Memory B cell (primary cell): ENCODE measurements around the gene PLA2G6.
"Not testable (repeated sequence)": the region's sequence is repeated elsewhere in the genome, so short reads cannot be mapped to it uniquely, and the experiment has no call there.

ENCODE experiments used
- ATAC-seq: fragments of 150-1000 bp; cut with Tn5 transposase; 2 replicates; pipeline ENCODE4 v1.10.0; 2021; ENCODE audit warnings: low read depth, mild to moderate bottlenecking, moderate library complexity
- DNase-seq, 2 donors: peaks; one replicate each; pipeline ENCODE4 v3.0.0; 2022; ENCODE audit warnings: low spot score in 2 of 2
- H3K27ac Mint-ChIP-seq: one replicate; pipeline ENCODE4 v1.8.0; 2022; ENCODE audit warnings: mild to moderate bottlenecking, moderate library complexity, mixed read lengths
- H3K27me3 Mint-ChIP-seq: one replicate; pipeline ENCODE4 v1.8.0; 2022; ENCODE audit warnings: mixed read lengths
- H3K36me3 Mint-ChIP-seq: one replicate; pipeline ENCODE4 v1.8.0; 2022; ENCODE audit warnings: mild to moderate bottlenecking, mixed read lengths
- H3K4me1 Mint-ChIP-seq: one replicate; pipeline ENCODE4 v1.8.0; 2022; ENCODE audit warnings: mixed read lengths
- H3K4me3 Mint-ChIP-seq: one replicate; pipeline ENCODE4 v1.8.0; 2022; ENCODE audit warnings: mild to moderate bottlenecking, moderate library complexity, mixed read lengths
- H3K9me3 Mint-ChIP-seq: one replicate; pipeline ENCODE4 v1.8.0; 2022; ENCODE audit warnings: mixed read lengths

Gene PLA2G6

DNA sequence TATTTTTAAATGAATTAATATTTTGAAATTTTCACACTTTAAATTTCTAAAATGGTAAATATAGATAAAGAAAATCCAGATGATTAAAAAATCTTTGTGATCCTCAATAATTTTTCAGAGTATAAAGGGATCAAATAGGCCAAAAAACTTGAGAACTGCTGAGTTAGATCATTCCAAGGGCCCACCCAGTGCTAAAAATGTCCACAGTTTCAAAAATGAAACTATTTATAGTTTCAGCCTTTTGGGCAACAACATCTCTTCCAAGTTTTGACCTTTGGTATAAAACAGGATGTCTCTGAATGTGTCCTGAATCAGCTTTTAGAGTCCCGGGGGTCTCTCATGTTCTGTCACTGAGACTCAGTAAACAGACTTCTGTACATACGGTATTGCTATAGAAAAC, 50.2 kb downstream of the PLA2G6 start:
- H3K27ac Mint-ChIP-seq, result no peak overlapping the region
- no peaks in the 10 kb centered on the region for H3K9me3 Mint-ChIP-seq
- no peak for DNase-seq
- H3K27me3 Mint-ChIP-seq, result no peaks in the 10 kb centered on the region
- no peak overlapping the region for H3K4me3 Mint-ChIP-seq
- peaks cover 25% of the 10 kb centered on the region for H3K36me3 Mint-ChIP-seq
- no peak for ATAC-seq
- no peaks in the 10 kb centered on the region for H3K4me1 Mint-ChIP-seq

DNA sequence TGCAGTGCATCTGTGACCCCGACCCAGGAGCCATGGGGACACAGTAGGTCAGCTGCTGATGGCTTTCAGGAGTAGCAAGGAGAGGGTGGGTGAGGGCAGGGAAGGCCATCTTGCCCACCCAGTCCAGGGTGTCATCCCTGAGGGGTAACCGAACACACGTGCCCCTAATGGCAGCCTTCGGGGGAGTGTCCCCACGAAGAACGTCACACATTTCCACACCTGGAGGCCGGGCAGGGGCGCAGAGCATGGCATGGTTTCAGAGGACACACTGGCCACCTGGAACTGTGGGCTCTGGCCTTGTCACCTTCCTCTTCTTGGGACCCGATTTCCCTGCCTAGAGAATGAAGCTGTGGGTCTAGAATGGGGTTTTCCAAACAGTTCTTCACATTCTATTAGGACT, 51.8 kb downstream of the PLA2G6 start:
- ATAC-seq (no peak), DNase-seq (no peak)
- H3K4me3 Mint-ChIP-seq, result no peak overlapping the region
- H3K4me1 Mint-ChIP-seq, result no peaks in the 10 kb centered on the region
- no peak overlapping the region for H3K27ac Mint-ChIP-seq
- no peaks in the 10 kb centered on the region for H3K27me3 Mint-ChIP-seq
- H3K36me3 Mint-ChIP-seq, result peaks cover 17% of the 10 kb centered on the region
- H3K9me3 Mint-ChIP-seq, result no peaks in the 10 kb centered on the region

DNA sequence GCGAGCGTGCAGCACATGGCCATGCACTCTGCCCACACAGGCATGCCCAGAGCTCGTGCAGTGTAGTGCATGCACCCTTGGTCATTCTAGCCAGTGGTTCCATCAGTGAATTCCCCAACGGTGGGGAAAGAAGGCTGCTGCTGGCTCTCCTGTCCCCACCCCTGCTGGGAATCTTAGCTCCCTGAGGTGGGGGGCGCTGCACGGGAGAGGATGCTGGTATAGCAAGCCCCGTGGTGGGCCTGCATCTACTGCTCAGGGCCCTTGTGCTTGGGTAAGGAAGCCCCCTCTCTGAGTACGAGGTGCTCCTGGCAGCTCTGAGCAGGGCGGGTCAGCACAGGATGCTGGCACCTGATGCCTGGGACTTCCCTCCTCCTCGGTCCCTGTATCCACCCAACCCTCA, 52.6 kb downstream of the PLA2G6 start:
- Mint-ChIP-seq H3K4me3 (no peak overlapping the region), H3K36me3 (peaks cover 14% of the 10 kb centered on the region), H3K27me3 (no peaks in the 10 kb centered on the region), H3K9me3 (no peaks in the 10 kb centered on the region), H3K27ac (no peak overlapping the region), H3K4me1 (no peaks in the 10 kb centered on the region)
- DNase-seq (no peak), ATAC-seq (no peak)

DNA sequence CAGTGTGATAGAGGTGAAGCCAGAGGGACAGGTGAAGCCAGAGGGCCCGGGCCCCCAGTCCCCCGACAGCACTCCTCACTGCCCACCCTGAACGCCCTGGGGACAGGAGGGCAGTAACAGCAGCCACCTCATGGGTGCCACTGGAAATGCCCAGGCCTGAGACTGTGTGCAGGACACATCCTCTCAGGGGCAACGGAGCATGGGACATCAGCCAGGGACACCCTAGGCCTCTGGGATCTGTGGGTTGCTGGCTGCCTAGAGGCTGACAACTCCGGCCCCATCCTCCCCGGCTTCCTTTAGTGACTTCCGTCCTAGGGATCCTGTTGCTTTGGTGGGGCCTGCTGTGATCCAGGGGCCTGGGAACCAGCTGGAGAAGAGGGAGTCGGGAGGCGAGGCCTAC, 53.8 kb downstream of the PLA2G6 start:
- peaks cover 14% of the 10 kb centered on the region for H3K36me3 Mint-ChIP-seq
- no peak overlapping the region for H3K4me3 Mint-ChIP-seq

DNA sequence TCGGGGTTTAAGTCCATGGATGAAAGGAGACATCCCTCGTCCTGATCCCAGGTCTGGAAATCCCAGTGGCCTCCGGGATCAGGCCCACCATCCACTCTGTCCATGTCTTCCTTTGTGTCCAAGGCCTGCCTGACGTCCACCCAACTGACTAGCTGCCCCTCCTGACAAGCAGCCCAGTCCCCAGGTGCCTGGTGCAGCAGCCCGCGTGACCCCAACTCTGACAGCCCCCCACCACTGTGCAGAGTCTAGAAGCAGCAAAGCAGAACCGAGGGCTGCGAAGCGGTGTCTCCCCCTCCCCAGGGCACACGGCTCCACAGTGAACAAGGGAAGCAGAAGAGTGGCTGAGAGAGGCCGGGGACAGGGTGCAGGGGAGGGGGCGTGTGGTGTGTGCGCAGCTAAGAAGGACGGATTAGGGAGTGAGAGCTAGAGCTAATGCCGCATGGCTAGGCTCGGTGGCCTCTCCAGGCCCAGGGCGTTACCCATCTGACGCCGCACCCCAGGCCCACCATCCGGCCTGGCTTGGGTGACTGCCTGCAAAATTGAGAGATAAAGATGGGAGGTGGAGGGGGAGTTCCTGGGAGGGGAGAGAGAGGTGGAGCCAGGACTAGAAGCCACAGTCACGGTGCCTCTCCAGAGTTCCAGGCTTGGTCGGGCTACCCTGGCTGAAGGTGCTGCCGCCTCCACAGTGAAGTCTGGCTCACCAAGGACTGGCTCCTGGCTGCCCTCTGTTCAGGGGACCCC, 54.5 kb downstream of the PLA2G6 start:
- no peak overlapping the region for H3K4me3 Mint-ChIP-seq
- H3K27ac Mint-ChIP-seq, result no peak overlapping the region
- no peaks in the 10 kb centered on the region for H3K9me3 Mint-ChIP-seq
- H3K36me3 Mint-ChIP-seq, result peaks cover 9% of the 10 kb centered on the region
- no peak for DNase-seq
- ATAC-seq, result no peak
- no peaks in the 10 kb centered on the region for H3K4me1 Mint-ChIP-seq
- H3K27me3 Mint-ChIP-seq, result no peaks in the 10 kb centered on the region

More for the DNA sequence above, 53.8 kb downstream of the PLA2G6 start:
- no peaks in the 10 kb centered on the region for H3K4me1 Mint-ChIP-seq
- DNase-seq, result no peak
- ATAC-seq, result no peak
- H3K27ac Mint-ChIP-seq, result no peak overlapping the region
- H3K27me3 Mint-ChIP-seq, result no peaks in the 10 kb centered on the region
- H3K9me3 Mint-ChIP-seq, result no peaks in the 10 kb centered on the region

DNA sequence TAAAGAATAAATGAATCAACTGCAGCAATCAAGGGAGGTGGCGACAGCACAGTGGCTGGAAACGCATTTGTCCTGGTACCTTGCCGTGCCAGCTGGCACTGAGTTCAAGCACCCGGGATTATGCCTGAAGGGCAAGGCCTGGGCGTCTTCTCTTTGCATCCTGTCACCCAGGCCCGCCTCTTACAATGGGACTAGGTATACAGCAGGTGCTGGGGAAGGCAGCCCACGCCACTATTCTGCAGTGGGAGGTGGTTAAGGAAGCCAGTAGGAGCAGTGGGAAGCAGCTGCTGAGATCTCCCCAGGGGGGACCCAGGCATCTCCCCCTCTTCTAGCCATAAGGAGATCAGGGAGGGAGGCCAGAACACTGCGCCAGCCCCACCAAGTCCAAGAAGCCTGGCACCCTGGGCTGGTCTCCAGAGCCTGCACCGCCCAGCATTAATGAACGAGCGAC, 55.9 kb downstream of the PLA2G6 start:
- Mint-ChIP-seq H3K9me3 (no peaks in the 10 kb centered on the region), H3K36me3 (peaks cover 6% of the 10 kb centered on the region), H3K4me1 (no peaks in the 10 kb centered on the region), H3K4me3 (no peak overlapping the region), H3K27ac (no peak overlapping the region), H3K27me3 (no peaks in the 10 kb centered on the region)
- no peak for DNase-seq
- ATAC-seq, result no peak

DNA sequence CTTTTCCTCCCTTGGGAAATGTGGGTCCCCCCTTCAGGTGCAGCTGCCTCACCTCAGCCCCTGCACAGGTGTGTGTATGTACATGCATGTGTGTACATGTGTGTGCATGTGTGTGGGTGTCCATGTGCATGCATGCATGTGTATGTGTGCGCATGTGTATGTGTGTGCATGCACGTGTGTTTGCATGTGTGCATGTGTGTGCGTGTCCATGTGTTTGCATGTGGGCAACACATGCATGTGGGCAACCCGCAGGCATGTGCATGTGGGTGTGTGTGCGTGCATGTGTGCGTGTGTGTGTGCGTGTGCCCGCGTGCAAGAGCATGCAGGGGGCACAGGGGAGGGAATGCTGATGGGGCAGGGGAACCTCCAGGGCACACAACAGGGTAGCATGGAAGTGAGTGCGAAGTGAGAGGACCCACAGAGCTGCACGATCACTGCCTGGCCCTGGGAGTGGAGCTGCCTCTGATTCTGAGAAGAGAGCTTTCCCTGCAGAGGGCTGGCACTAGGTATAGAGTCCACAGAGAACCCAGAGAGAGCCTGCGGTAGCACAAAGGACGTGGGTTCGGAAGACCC, 56.5 kb downstream of the PLA2G6 start:
- Mint-ChIP-seq H3K4me3 (no peak overlapping the region), H3K27ac (no peak overlapping the region), H3K9me3 (no peaks in the 10 kb centered on the region), H3K4me1 (peaks cover 2% of the 10 kb centered on the region), H3K27me3 (no peaks in the 10 kb centered on the region), H3K36me3 (peaks cover 6% of the 10 kb centered on the region)
- no peak for DNase-seq
- ATAC-seq, result no peak

DNA sequence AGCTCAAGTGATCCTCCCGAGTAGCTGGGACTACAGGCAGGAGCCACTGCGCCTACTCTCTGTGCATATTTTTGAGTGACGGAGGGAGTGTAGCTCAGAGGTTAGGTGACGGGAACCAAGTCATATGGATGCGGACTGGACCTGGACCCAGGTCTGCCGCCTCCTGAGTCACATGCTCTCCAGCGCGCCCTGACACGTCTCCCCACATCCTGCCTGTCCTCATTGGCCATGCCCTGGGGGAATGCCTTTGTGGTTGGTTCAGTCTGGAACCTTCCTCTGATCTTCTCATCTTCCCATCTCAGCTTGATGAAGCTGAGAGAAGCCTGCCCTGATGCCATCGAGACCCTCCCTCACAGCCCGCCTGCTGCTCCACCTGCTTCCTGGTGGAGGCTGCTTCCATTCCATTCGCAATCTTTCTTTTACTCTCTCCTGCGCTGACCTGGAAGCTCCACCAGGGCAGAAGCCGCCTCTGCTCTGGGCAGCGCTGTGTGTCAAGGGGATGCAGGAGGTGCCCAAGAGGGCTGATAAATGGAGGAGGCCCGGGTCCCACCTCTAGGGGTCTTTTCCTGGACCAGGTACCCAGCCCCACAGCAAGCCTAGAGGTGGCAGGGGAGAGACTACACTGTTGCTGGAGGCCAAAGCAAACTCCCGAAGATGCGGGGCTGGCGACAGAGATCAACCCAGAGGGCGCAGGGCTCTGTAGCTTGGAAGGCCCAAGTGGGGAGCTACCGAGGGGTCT, 57.2 kb downstream of the PLA2G6 start:
- no peaks in the 10 kb centered on the region for H3K9me3 Mint-ChIP-seq
- no peak for ATAC-seq
- no peak overlapping the region for H3K4me3 Mint-ChIP-seq
- H3K27ac Mint-ChIP-seq, result no peak overlapping the region
- H3K36me3 Mint-ChIP-seq, result peaks cover 7% of the 10 kb centered on the region
- H3K27me3 Mint-ChIP-seq, result no peaks in the 10 kb centered on the region
- DNase-seq, result no peak
- peaks cover 2% of the 10 kb centered on the region for H3K4me1 Mint-ChIP-seq

DNA sequence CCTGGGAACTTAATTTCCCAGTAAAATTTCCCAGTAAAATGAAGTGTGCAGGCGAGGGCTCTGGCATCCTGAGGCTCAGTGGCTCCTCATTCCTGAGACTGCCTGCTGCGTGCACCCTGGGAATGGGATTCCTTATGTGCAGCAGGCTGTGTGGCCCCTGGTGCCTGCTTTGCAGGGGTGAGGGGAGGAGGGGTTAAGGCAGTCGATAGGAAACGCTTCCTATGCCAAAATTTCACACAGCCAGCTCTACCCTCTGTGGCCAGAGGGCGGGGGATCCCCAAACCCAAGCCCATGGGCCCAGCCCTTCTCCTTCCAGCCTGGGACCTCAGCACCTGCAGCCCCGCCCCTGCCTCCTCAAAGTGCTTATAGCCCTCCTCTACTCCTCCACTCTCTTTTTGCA, 59.0 kb downstream of the PLA2G6 start:
- DNase-seq (no peak), ATAC-seq (no peak)
- no peak overlapping the region for H3K4me3 Mint-ChIP-seq
- no peaks in the 10 kb centered on the region for H3K9me3 Mint-ChIP-seq
- peaks cover 2% of the 10 kb centered on the region for H3K4me1 Mint-ChIP-seq
- H3K27ac Mint-ChIP-seq, result no peak overlapping the region
- peaks cover 6% of the 10 kb centered on the region for H3K36me3 Mint-ChIP-seq
- H3K27me3 Mint-ChIP-seq, result no peaks in the 10 kb centered on the region

DNA sequence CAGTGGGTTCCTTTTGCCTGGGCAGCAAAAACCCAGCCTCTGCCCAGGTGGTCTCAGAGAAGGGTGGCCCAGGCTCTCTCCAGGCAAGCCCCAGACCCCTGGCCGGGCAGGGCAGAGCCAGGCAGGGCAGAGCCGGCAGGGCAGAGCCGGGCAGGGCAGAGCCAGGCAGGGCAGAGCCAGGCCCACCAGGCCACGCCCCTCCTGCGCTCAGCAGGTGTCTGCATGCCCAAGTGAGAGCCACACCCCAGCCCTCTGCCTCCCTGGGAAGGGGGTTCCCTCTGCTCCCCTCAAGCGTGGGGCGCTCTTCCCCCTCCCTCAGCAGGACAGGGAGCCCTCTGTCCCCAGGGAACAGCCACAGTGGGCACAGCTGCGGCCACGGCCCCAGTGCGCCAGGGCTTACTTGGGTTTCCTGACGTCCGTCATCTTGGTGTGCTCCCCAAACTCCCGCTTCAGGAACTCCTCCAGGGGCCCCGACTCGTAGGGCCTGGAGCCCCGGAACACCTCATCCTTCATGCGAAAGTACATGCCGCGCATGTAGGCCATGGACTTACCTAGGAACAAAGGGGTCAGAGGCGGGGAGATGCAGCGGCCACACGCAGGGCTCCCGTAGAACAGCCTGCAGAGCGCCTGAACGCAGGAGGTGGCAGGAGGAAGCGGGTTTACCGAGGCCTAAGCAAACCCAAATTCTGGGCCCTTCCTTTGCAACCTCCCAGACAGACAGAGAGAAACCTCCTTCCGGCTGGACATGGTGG, 61.1 kb downstream of the PLA2G6 start:
- H3K36me3 Mint-ChIP-seq, result peaks cover 1% of the 10 kb centered on the region
- H3K27ac Mint-ChIP-seq, result no peak overlapping the region
- no peaks in the 10 kb centered on the region for H3K27me3 Mint-ChIP-seq
- H3K4me1 Mint-ChIP-seq, result peaks cover 2% of the 10 kb centered on the region
- DNase-seq (no peak), ATAC-seq (no peak)
- H3K4me3 Mint-ChIP-seq, result no peak overlapping the region
- no peaks in the 10 kb centered on the region for H3K9me3 Mint-ChIP-seq

DNA sequence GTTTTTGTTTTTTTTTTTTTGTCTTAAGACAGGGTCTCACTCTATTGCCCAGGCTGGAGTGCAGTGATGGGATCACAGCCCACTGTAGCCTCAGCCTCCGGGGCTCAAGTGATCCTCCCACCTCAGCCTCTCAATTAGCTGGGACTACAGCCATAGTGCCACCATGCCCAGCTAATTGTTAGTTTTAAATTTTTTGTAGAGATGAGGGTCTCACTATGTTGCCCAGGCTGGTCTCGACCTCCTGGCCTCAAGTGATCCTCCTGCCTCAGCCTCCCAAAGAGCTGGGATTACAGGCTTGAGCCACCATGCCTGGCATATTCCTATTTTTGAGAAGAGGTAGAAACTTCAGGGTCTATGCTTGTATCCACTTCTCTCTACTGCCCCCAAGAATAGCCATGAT, 62.9 kb downstream of the PLA2G6 start:
- H3K9me3 Mint-ChIP-seq, H3K4me3 Mint-ChIP-seq, ATAC-seq, H3K27me3 Mint-ChIP-seq, DNase-seq, H3K27ac Mint-ChIP-seq, H3K36me3 Mint-ChIP-seq, H3K4me1 Mint-ChIP-seq: not testable (repeated sequence)

DNA sequence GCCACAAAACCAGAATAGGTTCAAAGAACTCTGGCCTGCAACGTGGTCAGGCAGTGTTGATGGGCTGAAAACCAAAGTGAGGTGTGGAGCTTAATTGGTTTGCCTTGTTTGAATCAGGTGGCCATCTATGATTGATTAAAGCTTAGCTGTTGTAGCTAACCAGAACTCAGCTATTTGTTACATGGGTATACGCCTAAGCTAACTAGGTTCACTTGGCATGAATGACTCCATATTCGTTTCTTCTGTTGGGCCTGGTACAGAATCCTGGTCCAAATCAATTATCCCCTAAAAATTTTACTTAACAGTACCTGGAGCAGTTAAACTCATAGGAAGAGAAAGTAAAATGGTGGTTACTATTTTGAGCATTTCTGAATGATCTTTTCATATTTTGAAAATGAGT, 63.4 kb downstream of the PLA2G6 start:
- Mint-ChIP-seq H3K27ac (no peak overlapping the region), H3K36me3 (peaks cover 1% of the 10 kb centered on the region), H3K4me3 (no peak overlapping the region), H3K9me3 (no peaks in the 10 kb centered on the region), H3K27me3 (no peaks in the 10 kb centered on the region), H3K4me1 (peaks cover 4% of the 10 kb centered on the region)
- ATAC-seq (no peak), DNase-seq (no peak)

DNA sequence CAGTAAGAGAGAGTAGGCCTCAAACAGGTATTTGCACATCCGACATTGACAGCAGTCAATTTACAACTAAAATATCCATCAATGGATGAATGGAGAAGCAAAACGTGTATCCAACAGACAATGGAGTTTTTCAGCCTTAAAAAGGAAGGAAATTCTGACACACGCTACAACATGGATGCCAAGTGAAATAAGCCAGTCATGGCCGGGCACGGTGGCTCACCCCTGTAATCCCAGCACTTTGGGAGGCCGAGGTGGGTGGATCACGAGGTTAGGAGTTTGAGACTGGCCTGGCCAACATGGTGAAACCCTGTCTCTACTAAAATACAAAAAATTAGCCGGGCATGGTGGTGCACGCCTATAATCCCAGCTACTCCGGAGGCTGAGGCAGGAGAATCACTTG, 64.1 kb downstream of the PLA2G6 start:
- not testable (repeated sequence) for H3K27ac Mint-ChIP-seq, DNase-seq, H3K36me3 Mint-ChIP-seq

More for the DNA sequence above, 64.1 kb downstream of the PLA2G6 start:
- H3K4me3 Mint-ChIP-seq, H3K27me3 Mint-ChIP-seq, H3K4me1 Mint-ChIP-seq, H3K9me3 Mint-ChIP-seq, ATAC-seq: not testable (repeated sequence)
